Chondrocyte (in vitro differentiated cells): Measurements from ENCODE around the gene DTX4. TPM values are rescaled to one million over a fixed set of nuclear protein-coding genes. Genes with fewer than 3 reads are reported as not detected.

Source experiments
- DNase-seq: peaks from one replicate; pipeline ENCODE4 v3.0.0; 2021; ENCODE audit warnings: mixed read lengths, low spot score
- H3K27ac Mint-ChIP-seq: one replicate; pipeline ENCODE4 v1.8.0; 2021; ENCODE audit warnings: mild to moderate bottlenecking, moderate library complexity, mixed read lengths; ENCODE audit not compliant: unreplicated experiment
- H3K27me3 Mint-ChIP-seq: 2 replicates; pipeline ENCODE4 v1.8.0; 2021; ENCODE audit warnings: low read depth, mixed read lengths
- H3K36me3 Mint-ChIP-seq: 2 replicates; pipeline ENCODE4 v1.8.0; 2021; ENCODE audit warnings: low read depth, mixed read lengths
- H3K4me1 Mint-ChIP-seq: 2 replicates; pipeline ENCODE4 v1.8.0; 2021; ENCODE audit warnings: low read depth, mild to moderate bottlenecking, mixed read lengths
- H3K4me3 Mint-ChIP-seq: one replicate; pipeline ENCODE4 v1.8.0; 2021; ENCODE audit warnings: mild to moderate bottlenecking, moderate library complexity, mixed read lengths; ENCODE audit not compliant: unreplicated experiment
- H3K9me3 Mint-ChIP-seq: 2 replicates; pipeline ENCODE4 v1.8.0; 2021; ENCODE audit warnings: low read depth, mixed read lengths
- total RNA-seq: library from RNA; stranded (reverse); gene quantifications from 3 replicates; pipeline ENCODE4 v1.2.1, GENCODE V29; 2021
- TF ChIP-seq, protein P1 (sequence below): fragments of 200-600 bp; sonication (generic); IDR thresholded peaks from 2 replicates; pipeline ENCODE4 v1.5.0; 2021; ENCODE audit warnings: antibody characterized with exemption, mild to moderate bottlenecking, moderate library complexity

The DTX4 gene
- total RNA-seq, 1 donor from 2014 or later, result 3.4 TPM

DNA sequence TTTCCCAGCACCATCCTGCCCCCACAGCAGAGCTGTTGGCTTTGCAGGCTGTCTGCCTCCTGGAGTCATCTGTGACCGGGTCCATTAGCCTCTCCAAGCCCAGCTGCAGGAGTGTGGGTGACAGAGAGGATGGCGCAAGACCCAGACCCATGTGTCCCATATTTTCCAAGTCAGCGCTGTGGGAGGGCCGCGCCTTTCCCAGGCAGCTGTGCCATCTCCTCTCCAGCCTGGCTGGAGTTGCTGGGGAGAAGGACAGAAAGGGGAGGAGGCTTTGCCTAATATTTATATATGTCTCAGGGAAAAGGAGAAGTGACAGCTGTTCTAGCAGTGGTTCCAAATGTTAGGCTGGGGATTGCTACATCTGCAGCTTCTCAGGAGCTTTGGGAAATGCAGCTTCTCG is 15.7 kb downstream of the DTX4 start:
- TF ChIP-seq, protein P1, sequence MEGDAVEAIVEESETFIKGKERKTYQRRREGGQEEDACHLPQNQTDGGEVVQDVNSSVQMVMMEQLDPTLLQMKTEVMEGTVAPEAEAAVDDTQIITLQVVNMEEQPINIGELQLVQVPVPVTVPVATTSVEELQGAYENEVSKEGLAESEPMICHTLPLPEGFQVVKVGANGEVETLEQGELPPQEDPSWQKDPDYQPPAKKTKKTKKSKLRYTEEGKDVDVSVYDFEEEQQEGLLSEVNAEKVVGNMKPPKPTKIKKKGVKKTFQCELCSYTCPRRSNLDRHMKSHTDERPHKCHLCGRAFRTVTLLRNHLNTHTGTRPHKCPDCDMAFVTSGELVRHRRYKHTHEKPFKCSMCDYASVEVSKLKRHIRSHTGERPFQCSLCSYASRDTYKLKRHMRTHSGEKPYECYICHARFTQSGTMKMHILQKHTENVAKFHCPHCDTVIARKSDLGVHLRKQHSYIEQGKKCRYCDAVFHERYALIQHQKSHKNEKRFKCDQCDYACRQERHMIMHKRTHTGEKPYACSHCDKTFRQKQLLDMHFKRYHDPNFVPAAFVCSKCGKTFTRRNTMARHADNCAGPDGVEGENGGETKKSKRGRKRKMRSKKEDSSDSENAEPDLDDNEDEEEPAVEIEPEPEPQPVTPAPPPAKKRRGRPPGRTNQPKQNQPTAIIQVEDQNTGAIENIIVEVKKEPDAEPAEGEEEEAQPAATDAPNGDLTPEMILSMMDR, result no peak
- Mint-ChIP-seq H3K36me3 (peaks cover 12% of the 10 kb centered on the region), H3K27ac (no peak overlapping the region), H3K4me3 (no peak overlapping the region), H3K27me3 (peaks cover 2% of the 10 kb centered on the region), H3K4me1 (peaks cover 19% of the 10 kb centered on the region), H3K9me3 (no peaks in the 10 kb centered on the region)
- DNase-seq, result no peak

- Mint-ChIP-seq H3K27me3 (peaks cover 6% of the 10 kb centered on the region), H3K4me1 (peaks cover 19% of the 10 kb centered on the region), H3K9me3 (no peaks in the 10 kb centered on the region), H3K36me3 (peaks cover 17% of the 10 kb centered on the region), H3K4me3 (no peak overlapping the region), H3K27ac (no peak overlapping the region)
- TF ChIP-seq, protein P1, result no peak
- DNase-seq, result no peak
Measured at GRCh38 chr11:59188954-59189353, 17.0 kb downstream of the DTX4 start.

GRCh38 chr11:59189986-59190385 is 18.1 kb downstream of the DTX4 start:
- Mint-ChIP-seq H3K36me3 (peaks cover 18% of the 10 kb centered on the region), H3K27ac (no peak overlapping the region), H3K9me3 (no peaks in the 10 kb centered on the region), H3K4me1 (peaks cover 19% of the 10 kb centered on the region), H3K4me3 (no peak overlapping the region), H3K27me3 (peaks cover 6% of the 10 kb centered on the region)
- no peak for DNase-seq
- TF ChIP-seq, protein P1, result no peak

DNA sequence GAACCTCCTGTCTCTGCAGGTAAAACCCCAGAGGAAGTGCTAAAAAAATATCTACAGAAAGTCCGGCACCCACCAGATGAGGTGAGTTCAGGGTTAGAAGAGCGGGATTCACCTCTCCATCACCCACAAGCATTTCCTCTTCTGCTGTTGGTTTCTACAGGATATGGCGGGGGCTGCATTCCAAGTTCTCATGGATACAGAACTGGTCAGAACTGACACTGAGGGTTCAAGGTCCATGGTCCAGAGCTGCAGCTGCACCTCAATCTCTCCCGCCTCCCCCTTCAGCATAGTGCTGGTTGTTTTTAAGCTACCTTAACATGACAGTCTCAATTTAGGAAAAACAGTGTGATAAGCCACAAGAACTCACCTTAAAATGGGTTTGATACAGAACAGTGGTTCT is 19.2 kb downstream of the DTX4 start:
- H3K27me3 Mint-ChIP-seq, result peaks cover 6% of the 10 kb centered on the region
- peaks cover 22% of the 10 kb centered on the region for H3K4me1 Mint-ChIP-seq
- no peaks in the 10 kb centered on the region for H3K9me3 Mint-ChIP-seq
- TF ChIP-seq, protein P1, result no peak
- H3K4me3 Mint-ChIP-seq, result no peak overlapping the region
- H3K27ac Mint-ChIP-seq, result no peak overlapping the region
- DNase-seq, result no peak
- H3K36me3 Mint-ChIP-seq, result peaks cover 19% of the 10 kb centered on the region

GRCh38 chr11:59191890-59192289 is 20.0 kb downstream of the DTX4 start:
- peaks cover 6% of the 10 kb centered on the region for H3K27me3 Mint-ChIP-seq
- H3K4me1 Mint-ChIP-seq, result peaks cover 22% of the 10 kb centered on the region
- H3K9me3 Mint-ChIP-seq, result no peaks in the 10 kb centered on the region
- TF ChIP-seq, protein P1, result no peak
- no peak overlapping the region for H3K27ac Mint-ChIP-seq
- H3K4me3 Mint-ChIP-seq, result no peak overlapping the region
- peaks cover 19% of the 10 kb centered on the region for H3K36me3 Mint-ChIP-seq
- no peak for DNase-seq
